Activated CD4-positive, alpha-beta T cell treated with anti-CD3 and anti-CD28 coated beads, Interleukin-2, Interleukin-6, amounts not matched to agents 100 ng/mL and 50 ng/mL, durations not matched to agents 16 hours and 8 hours (primary cell): ENCODE data around the gene WAPL.
"Not testable (repeated sequence)": the region's sequence is repeated elsewhere in the genome, so short reads cannot be mapped to it uniquely, and the experiment has no call there.

ENCODE experiments used
- DNase-seq: peaks from one replicate; pipeline ENCODE4 v3.0.0-alpha.2; 2020

WAPL gene

GRCh38 chr10:86409183-86409582 is 112.4 kb downstream of the WAPL start:
- no peak for DNase-seq

- DNase-seq, result no peak
Measured at GRCh38 chr10:86403183-86403797, 118.3 kb downstream of the WAPL start.

GRCh38 chr10:86402283-86402941 is 119.2 kb downstream of the WAPL start:
- DNase-seq, result no peak

- no peak for DNase-seq
Measured at GRCh38 chr10:86401588-86402282, 119.9 kb downstream of the WAPL start.

GRCh38 chr10:86400705-86401587 is 120.6 kb downstream of the WAPL start:
- DNase-seq, result peak; percentile 52

GRCh38 chr10:86399879-86400704 is 121.5 kb downstream of the WAPL start:
- DNase-seq, result peak; percentile 96

- no peak for DNase-seq
Measured at GRCh38 chr10:86399514-86399878, 122.1 kb downstream of the WAPL start.

GRCh38 chr10:86397120-86397519 is 124.5 kb downstream of the WAPL start:
- DNase-seq, result no peak

GRCh38 chr10:86393862-86394455 is 127.6 kb downstream of the WAPL start:
- DNase-seq, result no peak

GRCh38 chr10:86393362-86393761 is 128.2 kb downstream of the WAPL start:
- no peak for DNase-seq

- no peak for DNase-seq
Measured at GRCh38 chr10:86392723-86393094, 128.9 kb downstream of the WAPL start.

GRCh38 chr10:86391986-86392722 is 129.4 kb downstream of the WAPL start:
- no peak for DNase-seq

- DNase-seq, result no peak
Measured at GRCh38 chr10:86391236-86391840, 130.3 kb downstream of the WAPL start.

GRCh38 chr10:86390337-86391120 is 131.1 kb downstream of the WAPL start:
- no peak for DNase-seq

- DNase-seq, result no peak
Measured at GRCh38 chr10:86389441-86390193, 132.0 kb downstream of the WAPL start.

GRCh38 chr10:86389109-86389440 is 132.5 kb downstream of the WAPL start:
- DNase-seq, result not testable (repeated sequence)

- no peak for DNase-seq
Measured at GRCh38 chr10:86388119-86388704, 133.4 kb downstream of the WAPL start.

- no peak for DNase-seq
Measured at GRCh38 chr10:86387178-86387794, 134.3 kb downstream of the WAPL start.
